ENCODE data around the gene FABP1.

- TF ChIP-seq POLR2AphosphoS5 (IDR thresholded peaks at IDR 0.05; ENCODE audit: low read depth, low read length), result no peak
- TF ChIP-seq POLR2A (IDR thresholded peaks at IDR 0.05; ENCODE audit: low read depth, low read length), result no peak
- no peak for TF ChIP-seq TAF1 (IDR thresholded peaks at IDR 0.05; ENCODE audit: borderline replicate concordance, low read depth, low read length)
Measured at GRCh38 chr2:88114889-88115288, 13.0 kb downstream of the FABP1 start.
